K562 (cell line): ENCODE measurements around the gene ICAM2. TPM values are rescaled to one million over a fixed set of nuclear protein-coding genes. Genes with fewer than 3 reads are reported as not detected.

Experiments used
- ARID2 ChIP-seq: fragments of 450-650 bp; IDR thresholded peaks from 2 replicates; pipeline ENCODE4 v1.6.1; 2017; ENCODE audit warnings: antibody characterized with exemption, mild to moderate bottlenecking
- E2F4 ChIP-seq: sonication (generic); formaldehyde crosslinking; IDR thresholded peaks from 2 replicates; pipeline ENCODE4 v1.8.0; 2022; ENCODE audit warnings: mild to moderate bottlenecking, low read depth, missing genetic modification reagents
- EP400 ChIP-seq: fragments of 450-650 bp; IDR thresholded peaks from 2 replicates; pipeline ENCODE4 v1.6.1; 2017; ENCODE audit warnings: antibody characterized with exemption, mild to moderate bottlenecking, moderate library complexity
- ETV5 ChIP-seq: sonication (generic); formaldehyde crosslinking; IDR thresholded peaks from 2 replicates; pipeline ENCODE4 v1.4.0; 2020; ENCODE audit warnings: low read depth, mild to moderate bottlenecking, missing genetic modification reagents
- GATAD2A ChIP-seq: fragments of 450-650 bp; IDR thresholded peaks from 2 replicates; pipeline ENCODE4 v1.6.1; 2017
- GMEB1 ChIP-seq: fragments of 250-450 bp; sonication (Bioruptor Pico); IDR thresholded peaks from 2 replicates; pipeline ENCODE4 v1.4.0; 2020; ENCODE audit warnings: mild to moderate bottlenecking
- NFXL1 ChIP-seq: fragments of 450-650 bp; formaldehyde crosslinking; IDR thresholded peaks from 2 replicates; pipeline ENCODE4 v1.4.0; 2021; ENCODE audit warnings: mild to moderate bottlenecking
- NR3C1 ChIP-seq: sonication (generic); formaldehyde crosslinking; IDR thresholded peaks from 2 replicates; pipeline ENCODE4 v1.8.1; 2022; ENCODE audit warnings: missing genetic modification reagents
- PPARD ChIP-seq: fragments of 250-450 bp; sonication (Bioruptor Pico); IDR thresholded peaks from 2 replicates; pipeline ENCODE4 v1.8.0; 2022; ENCODE audit warnings: inconsistent platforms, mild to moderate bottlenecking, moderate library complexity
- RBM34 ChIP-seq: fragments of 200-400 bp; formaldehyde crosslinking; IDR thresholded peaks from 2 replicates; pipeline ENCODE4 v1.6.1; 2018; ENCODE audit warnings: low read length, borderline replicate concordance; ENCODE audit not compliant: insufficient read depth
- RCOR1 ChIP-seq, 2 experiments: IDR thresholded peaks; 2 replicates each; pipeline ENCODE4 v1.6.1; 2012; ENCODE audit warnings: low read depth in 2 of 2, low read length in 2 of 2, borderline replicate concordance in 1 of 2, improper control_type of control experiment in 1 of 2
- RFX5 ChIP-seq: IDR thresholded peaks from 2 replicates; pipeline ENCODE4 v1.6.1; 2011; ENCODE audit warnings: low read depth, mild to moderate bottlenecking, improper control_type of control experiment, low read length
- SFPQ ChIP-seq: fragments of 200-400 bp; formaldehyde crosslinking; IDR thresholded peaks from 2 replicates; pipeline ENCODE4 v1.6.1; 2017; ENCODE audit warnings: mild to moderate bottlenecking, low read depth, low read length, moderate library complexity
- SRSF9 ChIP-seq: fragments of 200-400 bp; formaldehyde crosslinking; IDR thresholded peaks from 2 replicates; pipeline ENCODE4 v1.6.1; 2017; ENCODE audit warnings: low read depth, low read length, borderline replicate concordance
- TARDBP ChIP-seq: fragments of 450-650 bp; IDR thresholded peaks from 2 replicates; pipeline ENCODE4 v1.6.1; 2016
- THRB ChIP-seq: fragments of 450-650 bp; formaldehyde crosslinking; conservative IDR thresholded peaks from 2 replicates; pipeline ENCODE4 v1.4.0; 2022; ENCODE audit warnings: mild to moderate bottlenecking, missing genetic modification characterization
- XRCC5 ChIP-seq: fragments of 200-400 bp; formaldehyde crosslinking; IDR thresholded peaks from 2 replicates; pipeline ENCODE4 v1.6.1; 2017; ENCODE audit warnings: low read depth, mild to moderate bottlenecking, low read length
- ZBTB17 ChIP-seq: fragments of 450-650 bp; formaldehyde crosslinking; IDR thresholded peaks from 2 replicates; pipeline ENCODE4 v1.4.0; 2020; ENCODE audit warnings: mild to moderate bottlenecking
- ZFP30 ChIP-seq: fragments of 250-450 bp; sonication (Bioruptor Pico); IDR thresholded peaks from 2 replicates; pipeline ENCODE4 v1.8.0; 2022; ENCODE audit warnings: moderate library complexity, mild to moderate bottlenecking, inconsistent platforms, borderline replicate concordance
- ZNF24 ChIP-seq: fragments of 450-650 bp; IDR thresholded peaks from 2 replicates; pipeline ENCODE4 v1.6.1; 2016
- ZNF282 ChIP-seq: sonication (generic); formaldehyde crosslinking; IDR thresholded peaks from 2 replicates; pipeline ENCODE4 v1.8.1; 2023; ENCODE audit warnings: missing genetic modification reagents
- ZNF511 ChIP-seq: sonication (generic); formaldehyde crosslinking; IDR thresholded peaks from 2 replicates; pipeline ENCODE4 v1.8.0; 2022; ENCODE audit warnings: mild to moderate bottlenecking, missing genetic modification reagents
- ZNF668 ChIP-seq: fragments of 250-450 bp; sonication (Bioruptor Pico); IDR thresholded peaks from 2 replicates; pipeline ENCODE4 v1.8.0; 2022; ENCODE audit warnings: mild to moderate bottlenecking, inconsistent platforms
- ZNF785 ChIP-seq: fragments of 250-450 bp; sonication (Bioruptor Pico); IDR thresholded peaks from 2 replicates; pipeline ENCODE4 v1.4.0; 2020; ENCODE audit warnings: mild to moderate bottlenecking
- polyA plus RNA-seq, 8 experiments: library from polyadenylated mRNA; depleted of rRNA in 4 of 8; stranded (reverse) in 5 of 8; unstranded in 3 of 8; fragments of >200 nt; fragmentation: Nextera tagmentation in 2 of 8; fragmentation: Illumina TruSeq in 1 of 8; extraction: Ambion mirVana in 2 of 8; extraction: Trizol in 1 of 8; gene quantifications; 2 replicates each; pipeline versions ENCODE4 v1.2.1 to v1.2.3, GENCODE V29; 2011 to 2014; ENCODE audit warnings: inconsistent platforms in 1 of 8, missing spikeins in 1 of 8
- total RNA-seq, 7 experiments: library from RNA; depleted of rRNA in 6 of 7; stranded (reverse); fragments of >200 nt in 6 of 7; fragmentation: Illumina TruSeq in 2 of 7; extraction: Trizol in 2 of 7; gene quantifications; 2 replicates each; pipeline versions ENCODE4 v1.2.1 to v1.2.3, GENCODE V29; 2011 to 2021; ENCODE audit warnings: low replicate concordance in 1 of 7

ICAM2 gene
- total and polyA plus RNA-seq, 9 of the 15 experiments (the other 6 are each of a cell fraction or from before 2014, with no cell fraction given), result 37.9 to 89.4 (median 60.6) TPM

GRCh38 chr17:64025732-64026294 lies 5.4 kb upstream of the ICAM2 start (continued):
- no peak for TF ChIP-seq NFXL1 (CRISPR knock-in tag)
- TF ChIP-seq GATAD2A, result 0 out of 2 replicates have a peak, but pooled peaks have one; percentile 39
- TF ChIP-seq ZFP30 (CRISPR knock-in tag), result no peak
- TF ChIP-seq RCOR1 (IDR thresholded peaks at IDR 0.05; ENCODE audit: borderline replicate concordance in 1 of 2, low read depth in 2 of 2, low read length in 2 of 2), result peak in 1 of 2 experiments; percentile 88; a peak in 2 of 4 replicates
- TF ChIP-seq ZNF511, result no peak; the same call in 1 of the 2 replicates
- TF ChIP-seq SRSF9, result no peak
- no peak for TF ChIP-seq ZNF282 (CRISPR knock-in tag)
- peak; percentile 71 for TF ChIP-seq ETV5
- 0 out of 2 replicates have a peak, but pooled peaks have one; percentile 35 for TF ChIP-seq EP400
- no peak for TF ChIP-seq ZNF668 (CRISPR knock-in tag)
- peak; percentile 71; the same call in 1 of the 2 replicates for TF ChIP-seq XRCC5
- TF ChIP-seq E2F4, result no peak
- no peak; the same call in 1 of the 2 replicates for TF ChIP-seq PPARD (CRISPR knock-in tag)
- TF ChIP-seq ARID2, result no peak
- no peak for TF ChIP-seq RBM34
- TF ChIP-seq ZNF785 (CRISPR knock-in tag), result no peak
- TF ChIP-seq ZBTB17 (CRISPR knock-in tag), result no peak
- TF ChIP-seq RFX5, result no peak
- TF ChIP-seq TARDBP, result no peak
- no peak for TF ChIP-seq THRB (CRISPR knock-in tag)
- TF ChIP-seq GMEB1 (CRISPR knock-in tag), result no peak
- TF ChIP-seq SFPQ, result no peak
- no peak for TF ChIP-seq NR3C1 (CRISPR knock-in tag)
- TF ChIP-seq ZNF24, result 0 out of 2 replicates have a peak, but pooled peaks have one; percentile 35
